Uterus (tissue), 2 donors: Measurements from ENCODE around the gene PIGK.

Source experiments
- CTCF ChIP-seq, 4 experiments: fragments of 200-600 bp in 2 of 4; fragments of 450-650 bp in 2 of 4; sonication (generic) in 2 of 4; IDR thresholded peaks; one replicate each; pipeline ENCODE4 v1.5.1; 2016 to 2019; ENCODE audit warnings: antibody characterized with exemption in 4 of 4, mild to moderate bottlenecking in 2 of 4, moderate library complexity in 1 of 4
- POLR2A ChIP-seq, 2 donors: fragments of 450-650 bp; IDR thresholded peaks; one replicate each; pipeline ENCODE4 v1.6.1; 2016; ENCODE audit warnings: antibody characterized with exemption in 2 of 2, mild to moderate bottlenecking in 1 of 2, moderate library complexity in 1 of 2

GRCh38 chr1:77100875-77101274 lies 118.4 kb downstream of the PIGK start:
- no peak for TF ChIP-seq CTCF (IDR thresholded peaks at IDR 0.05)
- no peak for TF ChIP-seq POLR2A (IDR thresholded peaks at IDR 0.05)
